HK-2 (cell line): ENCODE data around the gene GK.
"Not testable (repeated sequence)": the region's sequence is repeated elsewhere in the genome, so short reads cannot be mapped to it uniquely, and the experiment has no call there.

Source experiments
- DNase-seq: peaks from one replicate; pipeline ENCODE4 v3.0.0-alpha.2; 2018; ENCODE audit not compliant: unreplicated experiment

Gene GK

GRCh38 chrX:30654386-30654785, 1.2 kb downstream of the GK start:
- not testable (repeated sequence) for DNase-seq

GRCh38 chrX:30654989-30655607, 1.9 kb downstream of the GK start:
- DNase-seq = no peak

GRCh38 chrX:30655991-30656390, 2.8 kb downstream of the GK start:
- no peak for DNase-seq

DNA sequence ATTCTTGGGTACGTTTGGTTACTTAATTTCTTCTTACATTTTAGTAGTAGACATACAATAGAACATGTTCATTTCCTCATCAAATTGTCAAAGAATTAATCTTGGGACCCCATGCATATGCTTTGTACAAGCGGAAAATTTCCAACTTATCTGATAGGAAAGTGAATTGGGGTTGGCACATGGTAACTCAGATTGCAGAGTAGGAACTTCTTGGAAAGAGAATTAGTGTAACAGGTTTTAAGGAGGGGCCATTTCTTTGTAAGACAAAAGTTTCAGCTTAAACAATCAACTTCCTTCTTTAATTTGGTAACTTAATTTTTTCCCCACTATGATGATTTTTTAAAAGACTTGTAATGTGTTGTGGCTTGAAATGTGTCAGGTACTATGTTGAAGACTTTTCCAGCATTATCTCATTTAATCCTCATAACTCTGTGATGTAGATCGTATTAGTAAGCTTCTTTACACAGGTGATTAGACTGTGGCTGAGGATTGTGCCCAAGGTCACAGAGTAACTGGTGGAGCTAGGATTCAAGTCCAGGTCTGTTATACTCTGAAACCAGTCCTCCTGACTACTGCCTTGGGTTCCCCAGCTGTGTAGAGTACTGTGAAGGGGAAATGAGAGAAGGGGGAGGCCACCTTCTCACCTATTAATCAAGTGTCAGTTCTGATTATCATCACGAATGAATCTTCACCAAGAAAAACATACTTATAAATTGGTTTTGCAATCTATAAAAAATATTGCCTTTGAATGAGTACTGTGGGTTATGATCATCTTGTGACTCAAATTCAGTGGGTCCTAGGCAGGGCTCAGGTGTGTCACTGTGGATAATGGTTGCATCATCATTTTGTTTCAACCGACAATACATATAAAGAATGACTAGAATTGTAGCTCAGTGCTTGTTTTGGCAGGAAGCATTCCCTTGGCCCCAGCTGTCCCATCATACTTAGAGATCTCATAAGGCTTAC, 4.3 kb downstream of the GK start:
- no peak for DNase-seq

DNA sequence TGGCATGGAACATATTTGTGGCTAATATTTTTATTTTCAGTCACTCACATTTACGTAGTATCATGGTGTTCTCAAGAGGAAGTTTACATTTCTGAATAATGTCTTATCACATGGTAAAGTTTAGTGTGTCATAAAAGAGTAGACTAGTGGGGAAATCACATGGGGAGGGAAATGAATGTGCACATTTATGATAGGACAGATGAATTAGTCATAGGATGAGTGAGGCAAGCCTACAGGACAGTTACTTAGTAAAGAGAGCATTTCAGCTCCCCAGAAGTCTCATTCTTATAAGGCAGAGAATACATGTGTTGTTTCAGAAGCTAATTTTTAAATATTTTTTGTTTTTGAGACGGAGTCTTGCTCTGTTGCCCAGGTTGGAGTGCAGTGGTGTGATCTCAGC, 6.2 kb downstream of the GK start:
- no peak for DNase-seq

DNA sequence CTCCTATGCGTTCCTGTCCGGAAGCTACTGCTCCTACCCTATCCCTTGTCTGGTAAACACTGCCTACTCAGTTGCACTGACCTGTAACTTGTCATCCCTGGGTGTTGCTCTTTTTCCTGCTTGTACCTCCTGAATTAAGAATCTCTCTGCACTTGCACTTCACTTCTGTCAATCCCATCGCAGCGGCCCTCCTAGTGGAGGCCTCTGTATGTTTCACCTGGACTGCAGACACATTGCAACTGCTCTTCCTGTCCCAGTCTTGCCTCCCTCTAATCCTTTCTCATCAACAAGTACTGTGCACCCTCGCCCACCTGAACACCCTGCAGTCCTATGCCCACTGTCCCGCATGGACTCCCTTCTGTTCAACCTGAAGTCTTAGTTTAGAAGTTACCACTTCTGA, 8.0 kb downstream of the GK start:
- DNase-seq = no peak

- DNase-seq = no peak
Observed at GRCh38 chrX:30663322-30663721, 10.1 kb downstream of the GK start.

DNA sequence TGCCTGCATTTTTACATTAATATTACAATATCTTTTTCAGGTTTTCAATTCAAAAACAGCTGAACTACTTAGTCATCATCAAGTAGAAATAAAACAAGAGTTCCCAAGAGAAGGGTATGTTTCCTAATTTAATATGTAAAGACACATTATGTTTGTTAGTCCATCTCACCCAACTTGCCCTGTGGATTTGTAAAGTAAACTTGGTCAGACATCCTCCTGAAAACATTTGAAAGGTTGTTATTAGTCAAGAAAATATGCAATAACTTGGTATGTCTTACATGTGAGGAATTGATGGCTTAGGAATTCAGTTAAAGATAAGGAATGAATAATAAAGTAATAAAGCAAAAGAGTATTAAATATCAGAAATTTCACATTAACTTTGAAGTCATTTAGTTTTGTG, 12.2 kb downstream of the GK start:
- DNase-seq = no peak

DNA sequence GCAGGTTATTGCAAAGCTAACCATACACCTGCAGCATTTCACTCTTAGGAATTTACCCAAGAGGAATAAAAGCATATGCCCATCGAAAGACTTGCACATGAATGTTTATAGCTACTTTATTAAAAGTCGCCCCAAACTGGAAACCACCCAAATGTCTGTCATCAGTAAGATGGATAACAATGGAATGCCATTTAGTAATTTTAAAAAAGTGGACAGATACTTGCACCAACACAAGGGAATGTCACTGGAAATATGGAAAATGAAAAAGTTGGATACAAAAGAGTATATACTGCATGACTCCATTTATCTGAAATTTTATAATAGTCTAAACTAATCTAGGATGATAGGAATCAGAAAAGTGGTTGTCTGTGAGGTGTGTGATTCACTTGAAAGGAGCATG, 12.9 kb downstream of the GK start:
- no peak for DNase-seq

DNA sequence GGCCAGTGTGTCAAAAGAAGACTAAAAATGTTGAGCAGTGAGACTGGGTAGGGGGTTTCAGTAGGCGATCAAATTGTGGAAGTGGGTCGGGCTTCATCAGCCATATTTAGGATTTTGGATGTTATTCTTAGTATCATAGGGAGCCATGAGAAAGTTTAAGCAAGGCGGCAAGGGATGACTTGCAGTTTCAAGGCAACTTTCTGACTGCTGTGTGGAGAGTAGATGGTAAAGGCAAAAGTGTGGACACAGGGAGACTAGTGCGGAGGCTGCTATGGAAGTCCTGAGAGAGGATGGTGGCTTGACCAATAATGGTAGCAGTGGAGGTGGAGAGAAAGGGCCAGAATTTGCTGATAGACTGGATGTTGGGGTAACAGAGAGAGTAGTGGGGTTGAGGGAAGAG, 15.4 kb downstream of the GK start:
- no peak for DNase-seq

- DNase-seq = not testable (repeated sequence)
Observed at GRCh38 chrX:30671189-30671588, 18.0 kb downstream of the GK start.

DNA sequence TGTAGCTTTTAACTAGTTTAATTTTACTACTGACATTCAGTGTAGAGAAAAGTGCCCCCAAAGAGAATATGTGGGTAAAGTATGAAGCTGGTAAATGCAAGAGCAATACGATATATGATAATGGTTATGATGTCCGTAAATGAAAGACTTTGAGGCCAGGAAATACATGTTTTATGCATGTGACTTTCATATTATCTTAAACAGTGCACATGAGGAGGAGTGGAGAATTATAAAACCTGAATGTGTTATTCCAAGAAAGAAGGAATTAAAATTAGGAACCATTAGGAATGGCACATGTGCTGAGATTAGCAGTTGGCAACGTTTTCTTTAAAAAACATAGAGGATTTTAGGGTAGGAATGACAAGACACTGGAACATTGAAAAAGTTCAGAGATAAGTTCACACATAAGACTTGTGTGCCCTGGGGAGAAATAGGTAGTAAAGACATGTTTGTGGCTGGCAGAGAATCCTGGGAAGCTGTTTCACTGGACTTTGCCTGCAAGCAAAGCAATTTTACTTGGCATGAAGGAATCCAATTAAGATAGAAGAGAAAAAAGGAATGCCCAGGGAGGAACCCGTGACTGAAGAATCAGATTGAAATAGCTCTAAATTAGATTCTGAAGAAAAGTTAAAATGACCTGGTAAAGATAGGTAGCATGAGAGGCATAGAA, 20.0 kb downstream of the GK start:
- no peak for DNase-seq

- no peak for DNase-seq
Observed at GRCh38 chrX:30673884-30674598, 20.8 kb downstream of the GK start.

DNA sequence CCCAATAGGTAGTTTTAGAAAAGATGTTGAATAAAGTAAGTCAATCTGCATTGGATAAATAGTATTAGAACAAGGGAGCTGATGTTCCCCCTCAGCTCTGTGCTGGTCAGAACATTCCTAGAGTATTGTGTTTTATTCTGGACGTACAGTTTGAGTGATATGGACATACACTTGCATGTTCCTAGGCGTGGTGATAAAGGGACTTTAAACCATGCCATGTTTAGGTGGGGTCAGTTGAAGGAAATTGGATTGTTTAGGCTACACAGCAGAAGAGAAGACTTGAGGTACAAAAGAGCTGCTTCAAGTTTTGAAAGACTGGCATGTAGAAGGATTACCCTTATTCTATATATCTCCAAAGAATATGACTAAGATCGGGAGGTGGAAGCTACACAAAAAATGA, 21.6 kb downstream of the GK start:
- no peak for DNase-seq

GRCh38 chrX:30679369-30679768, 26.1 kb downstream of the GK start:
- DNase-seq = no peak

- DNase-seq = no peak
Observed at GRCh38 chrX:30680618-30681017, 27.4 kb downstream of the GK start.

GRCh38 chrX:30688641-30689040, 35.4 kb downstream of the GK start:
- DNase-seq = no peak

DNA sequence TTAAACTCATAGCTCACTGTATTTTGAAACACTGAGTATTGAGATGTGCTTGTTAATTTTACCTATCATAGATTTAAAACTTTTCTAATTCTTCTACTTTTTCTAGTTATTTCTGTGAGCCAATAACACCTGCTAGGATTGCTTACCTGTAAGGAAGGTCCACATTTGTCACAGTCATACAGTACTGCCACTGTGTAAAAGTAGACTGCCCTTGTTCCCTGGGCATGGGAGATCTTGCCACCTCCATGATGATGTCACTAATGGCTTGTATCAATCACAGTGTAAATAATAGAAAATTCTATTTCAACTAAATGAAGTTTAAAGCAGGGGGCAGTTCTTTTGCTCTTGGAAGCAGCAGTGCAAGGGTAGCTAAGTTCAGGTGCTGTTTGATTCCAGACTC, 35.9 kb downstream of the GK start:
- DNase-seq = no peak

DNA sequence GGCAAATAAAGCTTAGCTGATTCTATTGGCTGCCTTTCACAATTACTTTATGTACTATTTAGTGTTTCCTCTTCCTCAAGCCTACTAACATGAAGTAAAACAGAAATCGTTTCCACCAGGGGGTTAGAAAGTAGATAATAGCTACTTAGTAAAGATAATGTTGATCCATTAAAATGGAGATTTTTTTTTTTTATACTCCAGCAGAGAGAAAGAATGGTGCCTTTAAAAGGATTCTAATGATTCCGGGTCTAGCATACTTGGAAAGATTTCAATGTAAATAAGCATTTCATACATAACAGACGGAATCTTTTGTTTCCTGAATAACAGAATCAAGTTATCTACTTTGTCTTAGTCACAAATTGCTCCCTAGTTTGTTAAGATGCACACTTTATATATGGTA, 37.1 kb downstream of the GK start:
- no peak for DNase-seq

GRCh38 chrX:30693999-30694650, 40.9 kb downstream of the GK start:
- no peak for DNase-seq

DNA sequence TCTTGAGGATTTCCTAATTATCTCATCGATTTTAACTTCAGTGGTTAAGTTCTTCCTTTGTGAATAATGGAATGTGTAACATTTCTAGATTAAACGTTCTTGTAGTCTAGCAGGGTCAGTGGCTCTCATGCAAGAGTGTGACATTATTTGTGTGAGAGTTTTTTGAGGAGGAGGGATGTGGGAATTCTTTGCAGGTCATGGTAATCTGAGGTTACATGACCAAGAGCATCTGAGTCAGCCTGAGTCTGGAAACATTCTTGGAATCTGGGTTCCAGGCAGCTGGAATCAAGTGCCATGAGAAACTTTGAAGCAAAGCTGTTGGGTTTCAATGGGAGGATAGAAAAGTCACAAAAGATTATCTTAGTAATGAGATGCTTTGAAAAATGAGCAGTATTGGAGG, 49.5 kb downstream of the GK start:
- DNase-seq = no peak
